HCT116 (cell line): ENCODE measurements around the gene SLC44A3. TPM values are rescaled to one million over a fixed set of nuclear protein-coding genes. Genes with fewer than 3 reads are reported as not detected.

Source experiments
- ATAC-seq: fragments of 200-7000 bp; cut with Tn5 transposase; 2 replicates; pipeline ENCODE4 v1.9.1; 2020; ENCODE audit warnings: mild to moderate bottlenecking, moderate library complexity
- BruUV-seq: library from RNA; stranded (reverse); fragments of 400-500 nt; replicated peaks from 2 replicates; lab custom pipeline; 2021; lab: Mats Ljungman, UMichigan
- CTCF ChIA-PET: fragments of 300-600 bp; sonication (Branson Sonifier 250); formaldehyde crosslinking; loops from one replicate; lab custom pipeline; 2021; ENCODE audit warnings: antibody characterized with exemption; lab: Charles Lee
- POLR2A ChIA-PET: fragments of 300-600, 350-600 bp; sonication (Branson Sonifier 250); formaldehyde crosslinking; loops from one replicate; lab custom pipeline; 2021; ENCODE audit warnings: antibody characterized with exemption; lab: Charles Lee
- RAD21 ChIA-PET, 2 experiments: fragments of 300-600 bp; sonication (Branson Sonifier 250); formaldehyde crosslinking; loops; one replicate each; lab custom pipeline; 2023; ENCODE audit warnings: low total read pairs in 2 of 2; ENCODE audit not compliant: uncharacterized antibody in 2 of 2, unreplicated experiment in 2 of 2, low non-redundant PET in 1 of 2; lab: Charles Lee
- DNase-seq: peaks from one replicate; pipeline ENCODE4 v3.0.0-alpha.2; 2010; ENCODE audit warnings: low read depth, low spot score
- H2AFZ ChIP-seq: fragments of 200-600 bp; shearing (Covaris generic), sonication (generic); 2 replicates; pipeline ENCODE4 v1.6.1; 2017; ENCODE audit warnings: low read depth, mixed run types, mixed read lengths, antibody characterized with exemption, low read length; ENCODE audit not compliant: poor library complexity, severe bottlenecking
- H3K27ac ChIP-seq: 2 replicates; pipeline ENCODE4 v1.5.1; 2012; ENCODE audit warnings: low read depth, low read length
- H3K27me3 ChIP-seq: fragments of 200-600 bp; sonication (generic); 2 replicates; pipeline ENCODE4 v1.6.1; 2016; ENCODE audit warnings: mixed run types, low read length, mixed read lengths; ENCODE audit not compliant: insufficient read depth
- H3K36me3 ChIP-seq, 2 experiments: fragments of 200-500 bp in 1 of 2; fragments of 200-600 bp in 1 of 2; sonication (Bioruptor generic) in 1 of 2; sonication (generic) in 1 of 2; 2 replicates each; pipeline versions ENCODE4 v1.5.1 to v1.6.1; 2014 to 2016; ENCODE audit warnings: low read length in 2 of 2, inconsistent platforms in 1 of 2, mixed read lengths in 1 of 2, mixed run types in 1 of 2; ENCODE audit not compliant: insufficient read depth in 2 of 2, control insufficient read depth in 1 of 2
- H3K4me1 ChIP-seq, 2 experiments: fragments of 200-600 bp in 1 of 2; sonication (generic) in 1 of 2; 2 replicates each; pipeline versions ENCODE4 v1.5.1 to v1.6.1; 2012 to 2017; ENCODE audit warnings: low read length in 2 of 2, inconsistent platforms in 1 of 2, mild to moderate bottlenecking in 1 of 2, mixed read lengths in 1 of 2, mixed run types in 1 of 2, moderate library complexity in 1 of 2; ENCODE audit not compliant: insufficient read depth in 2 of 2, control insufficient read depth in 1 of 2
- H3K4me2 ChIP-seq: fragments of 200-600 bp; sonication (generic); 2 replicates; pipeline ENCODE4 v1.6.1; 2017; ENCODE audit warnings: mixed run types, low read length, mixed read lengths
- H3K4me3 ChIP-seq, 2 experiments: fragments of 200-600 bp in 1 of 2; sonication (generic) in 1 of 2; replicated peaks in 1 of 2; 2 replicates each; pipeline ENCODE4 v1.5.1; 2011 to 2016; ENCODE audit warnings: low read length in 2 of 2, control low read depth in 1 of 2, low read depth in 1 of 2, mild to moderate bottlenecking in 1 of 2, mixed read lengths in 1 of 2, mixed run types in 1 of 2
- H3K79me2 ChIP-seq: fragments of 200-600 bp; sonication (generic); 2 replicates; pipeline ENCODE4 v1.6.1; 2017; ENCODE audit warnings: mild to moderate bottlenecking, mixed run types, low read length, moderate library complexity, mixed read lengths; ENCODE audit not compliant: insufficient read depth
- H3K9ac ChIP-seq: fragments of 200-600 bp; sonication (generic); 2 replicates; pipeline ENCODE4 v1.6.1; 2016; ENCODE audit warnings: low read length, mixed read lengths
- H3K9me2 ChIP-seq: fragments of 200-600 bp; sonication (generic), shearing (Covaris generic); 2 replicates; pipeline ENCODE4 v1.6.1; 2017; ENCODE audit warnings: mixed run types, mild to moderate bottlenecking, moderate library complexity; ENCODE audit not compliant: insufficient read depth
- H3K9me3 ChIP-seq, 2 experiments: fragments of 200-500 bp in 1 of 2; fragments of 200-600 bp in 1 of 2; sonication (Bioruptor generic) in 1 of 2; sonication (generic) in 1 of 2; 2 replicates each; pipeline ENCODE4 v1.6.1; 2014 to 2017; ENCODE audit warnings: low read length in 2 of 2, mixed read lengths in 2 of 2, inconsistent platforms in 1 of 2, low read depth in 1 of 2, mild to moderate bottlenecking in 1 of 2, mixed run types in 1 of 2, moderate library complexity in 1 of 2; ENCODE audit not compliant: control insufficient read depth in 1 of 2, insufficient read depth in 1 of 2
- H4K20me1 ChIP-seq: fragments of 200-600 bp; sonication (generic), shearing (Covaris generic); 2 replicates; pipeline ENCODE4 v1.6.1; 2017; ENCODE audit warnings: mixed run types, mild to moderate bottlenecking, moderate library complexity; ENCODE audit not compliant: insufficient read depth
- CBX3 ChIP-seq: IDR thresholded peaks from 2 replicates; pipeline ENCODE4 v1.6.1; 2012; ENCODE audit warnings: low read depth
- CEBPB ChIP-seq: IDR thresholded peaks from 2 replicates; pipeline ENCODE4 v1.6.1; 2012; ENCODE audit warnings: low read depth
- CTCF ChIP-seq, 3 experiments: fragments of 200-600 bp in 1 of 3; sonication (generic) in 1 of 3; IDR thresholded peaks in 2 of 3; conservative IDR thresholded peaks in 1 of 3; 2 replicates each; pipeline ENCODE4 v1.5.1; 2012 to 2017; ENCODE audit warnings: low read depth in 2 of 3, low read length in 2 of 3, antibody characterized with exemption in 1 of 3, borderline replicate concordance in 1 of 3, control low read depth in 1 of 3, mild to moderate bottlenecking in 1 of 3, mixed read lengths in 1 of 3, mixed run types in 1 of 3, moderate library complexity in 1 of 3; ENCODE audit not compliant: insufficient read depth in 1 of 3
- EGR1 ChIP-seq: IDR thresholded peaks from 2 replicates; pipeline ENCODE4 v1.6.1; 2012; ENCODE audit warnings: low read depth
- ELF1 ChIP-seq: IDR thresholded peaks from 2 replicates; pipeline ENCODE4 v1.6.1; 2012; ENCODE audit warnings: low read depth, borderline replicate concordance
- EZH2 ChIP-seq: fragments of 200-600 bp; sonication (generic); IDR thresholded peaks from 2 replicates; pipeline ENCODE4 v1.6.1; 2017; ENCODE audit warnings: antibody characterized with exemption, mixed run types
- FOSL1 ChIP-seq: IDR thresholded peaks from 2 replicates; pipeline ENCODE4 v1.6.1; 2012; ENCODE audit warnings: low read depth
- JUND ChIP-seq: IDR thresholded peaks from 2 replicates; pipeline ENCODE4 v1.6.1; 2012
- MAX ChIP-seq: IDR thresholded peaks from 2 replicates; pipeline ENCODE4 v1.6.1; 2012
- POLR2A ChIP-seq: IDR thresholded peaks from 2 replicates; pipeline ENCODE4 v1.7.0; 2011; ENCODE audit warnings: borderline replicate concordance; ENCODE audit not compliant: insufficient read depth, insufficient read length; ENCODE audit errors: extremely low read depth
- POLR2AphosphoS5 ChIP-seq: IDR thresholded peaks from 2 replicates; pipeline ENCODE4 v1.6.1; 2011; ENCODE audit warnings: mild to moderate bottlenecking, low read depth, low read length, moderate library complexity
- RAD21 ChIP-seq: IDR thresholded peaks from 2 replicates; pipeline ENCODE4 v1.6.1; 2012; ENCODE audit warnings: low read depth, mild to moderate bottlenecking
- SIN3A ChIP-seq: IDR thresholded peaks from 2 replicates; pipeline ENCODE4 v1.6.1; 2012; ENCODE audit warnings: low read depth
- SP1 ChIP-seq: IDR thresholded peaks from 2 replicates; pipeline ENCODE4 v1.6.1; 2012; ENCODE audit warnings: low read depth
- SRF ChIP-seq: IDR thresholded peaks from 2 replicates; pipeline ENCODE4 v1.6.1; 2012; ENCODE audit warnings: low read depth
- TCF7L2 ChIP-seq: IDR thresholded peaks from 2 replicates; pipeline ENCODE4 v1.7.0; 2011; ENCODE audit warnings: borderline replicate concordance, inconsistent platforms; ENCODE audit not compliant: insufficient read depth, insufficient read length; ENCODE audit errors: extremely low read depth
- intact Hi-C: fragments of 100-400 bp; cut with micrococcal nuclease; formaldehyde crosslinking; loops from 2 replicates; pipeline ENCODE4 v1.10.0; 2022
- total RNA-seq: library from RNA; stranded (reverse); gene quantifications from one replicate; pipeline ENCODE4 v1.2.1, GENCODE V29; 2021; ENCODE audit not compliant: unreplicated experiment
- TF ChIP-seq, protein P1 (sequence below): IDR thresholded peaks from 2 replicates; pipeline ENCODE4 v1.6.1; 2011; ENCODE audit warnings: mild to moderate bottlenecking, low read length, moderate library complexity; ENCODE audit not compliant: insufficient replicate concordance; ENCODE audit errors: extremely low read depth
- TF ChIP-seq, protein P2 (sequence below): IDR thresholded peaks from 2 replicates; pipeline ENCODE4 v1.6.1; 2012; ENCODE audit warnings: low read depth
- TF ChIP-seq, protein P3 (sequence below): IDR thresholded peaks from 2 replicates; pipeline ENCODE4 v1.6.1; 2012

The SLC44A3 gene
- total RNA-seq, 1 experiment from 2014 or later: 9.6 TPM

- no peaks in the 10 kb centered on the region for H4K20me1 ChIP-seq
- H3K9ac ChIP-seq: no peak overlapping the region
- TF ChIP-seq CBX3 (no peak), SIN3A (no peak), EZH2 (no peak), POLR2A (no peak), CTCF (IDR thresholded peaks at IDR 0.05 in 2 of 3, conservative IDR thresholded peaks at IDR 0.05 in 1 of 3; ENCODE audit: borderline replicate concordance in 1 of 3, insufficient read depth in 1 of 3, low read depth in 2 of 3, low read length in 2 of 3) (no peak), EGR1 (no peak), POLR2AphosphoS5 (no peak), ELF1 (no peak), RAD21 (no peak), JUND (no peak), MAX (no peak), CEBPB (no peak), TCF7L2 (no peak), SRF (no peak), SP1 (no peak), FOSL1 (no peak)
- TF ChIP-seq, protein P1, sequence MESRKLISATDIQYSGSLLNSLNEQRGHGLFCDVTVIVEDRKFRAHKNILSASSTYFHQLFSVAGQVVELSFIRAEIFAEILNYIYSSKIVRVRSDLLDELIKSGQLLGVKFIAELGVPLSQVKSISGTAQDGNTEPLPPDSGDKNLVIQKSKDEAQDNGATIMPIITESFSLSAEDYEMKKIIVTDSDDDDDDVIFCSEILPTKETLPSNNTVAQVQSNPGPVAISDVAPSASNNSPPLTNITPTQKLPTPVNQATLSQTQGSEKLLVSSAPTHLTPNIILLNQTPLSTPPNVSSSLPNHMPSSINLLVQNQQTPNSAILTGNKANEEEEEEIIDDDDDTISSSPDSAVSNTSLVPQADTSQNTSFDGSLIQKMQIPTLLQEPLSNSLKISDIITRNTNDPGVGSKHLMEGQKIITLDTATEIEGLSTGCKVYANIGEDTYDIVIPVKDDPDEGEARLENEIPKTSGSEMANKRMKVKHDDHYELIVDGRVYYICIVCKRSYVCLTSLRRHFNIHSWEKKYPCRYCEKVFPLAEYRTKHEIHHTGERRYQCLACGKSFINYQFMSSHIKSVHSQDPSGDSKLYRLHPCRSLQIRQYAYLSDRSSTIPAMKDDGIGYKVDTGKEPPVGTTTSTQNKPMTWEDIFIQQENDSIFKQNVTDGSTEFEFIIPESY: no peak
- TF ChIP-seq, protein P2, sequence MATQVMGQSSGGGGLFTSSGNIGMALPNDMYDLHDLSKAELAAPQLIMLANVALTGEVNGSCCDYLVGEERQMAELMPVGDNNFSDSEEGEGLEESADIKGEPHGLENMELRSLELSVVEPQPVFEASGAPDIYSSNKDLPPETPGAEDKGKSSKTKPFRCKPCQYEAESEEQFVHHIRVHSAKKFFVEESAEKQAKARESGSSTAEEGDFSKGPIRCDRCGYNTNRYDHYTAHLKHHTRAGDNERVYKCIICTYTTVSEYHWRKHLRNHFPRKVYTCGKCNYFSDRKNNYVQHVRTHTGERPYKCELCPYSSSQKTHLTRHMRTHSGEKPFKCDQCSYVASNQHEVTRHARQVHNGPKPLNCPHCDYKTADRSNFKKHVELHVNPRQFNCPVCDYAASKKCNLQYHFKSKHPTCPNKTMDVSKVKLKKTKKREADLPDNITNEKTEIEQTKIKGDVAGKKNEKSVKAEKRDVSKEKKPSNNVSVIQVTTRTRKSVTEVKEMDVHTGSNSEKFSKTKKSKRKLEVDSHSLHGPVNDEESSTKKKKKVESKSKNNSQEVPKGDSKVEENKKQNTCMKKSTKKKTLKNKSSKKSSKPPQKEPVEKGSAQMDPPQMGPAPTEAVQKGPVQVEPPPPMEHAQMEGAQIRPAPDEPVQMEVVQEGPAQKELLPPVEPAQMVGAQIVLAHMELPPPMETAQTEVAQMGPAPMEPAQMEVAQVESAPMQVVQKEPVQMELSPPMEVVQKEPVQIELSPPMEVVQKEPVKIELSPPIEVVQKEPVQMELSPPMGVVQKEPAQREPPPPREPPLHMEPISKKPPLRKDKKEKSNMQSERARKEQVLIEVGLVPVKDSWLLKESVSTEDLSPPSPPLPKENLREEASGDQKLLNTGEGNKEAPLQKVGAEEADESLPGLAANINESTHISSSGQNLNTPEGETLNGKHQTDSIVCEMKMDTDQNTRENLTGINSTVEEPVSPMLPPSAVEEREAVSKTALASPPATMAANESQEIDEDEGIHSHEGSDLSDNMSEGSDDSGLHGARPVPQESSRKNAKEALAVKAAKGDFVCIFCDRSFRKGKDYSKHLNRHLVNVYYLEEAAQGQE: no peak
- TF ChIP-seq, protein P3, sequence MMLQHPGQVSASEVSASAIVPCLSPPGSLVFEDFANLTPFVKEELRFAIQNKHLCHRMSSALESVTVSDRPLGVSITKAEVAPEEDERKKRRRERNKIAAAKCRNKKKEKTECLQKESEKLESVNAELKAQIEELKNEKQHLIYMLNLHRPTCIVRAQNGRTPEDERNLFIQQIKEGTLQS: no peak
- no TSS peak for BruUV-seq
- intact Hi-C loops: no loop called here
- H3K4me2 ChIP-seq: peak overlapping the region; percentile 10; the same call in 1 of the 2 replicates
- H3K27me3 ChIP-seq: no peaks in the 10 kb centered on the region
- H3K79me2 ChIP-seq: no peaks in the 10 kb centered on the region
- ATAC-seq (no peak), DNase-seq (no peak)
- H3K4me3 ChIP-seq: no peak overlapping the region
- CTCF ChIA-PET: no interaction called here
- H3K36me3 ChIP-seq: no peaks in the 10 kb centered on the region
- POLR2A ChIA-PET: no interaction called here
- peaks cover 4 to 6% of the 10 kb centered on the region in 2 experiments; a peak in 3 of 4 replicates for H3K4me1 ChIP-seq
- H3K27ac ChIP-seq: no peak overlapping the region
- no peaks in the 10 kb centered on the region; the same call in 1 of the 2 replicates for H3K9me2 ChIP-seq
- H3K9me3 ChIP-seq: no peaks in the 10 kb centered on the region
- RAD21 ChIA-PET: no interaction called here
- H2AFZ ChIP-seq: no peak overlapping the region
Measured at GRCh38 chr1:94942171-94943128, 122.3 kb downstream of the SLC44A3 start.
